GM19099 (cell line): ENCODE data around the gene ZMIZ2.

Experiments
- POLR2A ChIP-seq: IDR thresholded peaks from 3 replicates; pipeline ENCODE4 v1.6.1; 2011; ENCODE audit warnings: low read depth; ENCODE audit not compliant: insufficient read length; ENCODE audit errors: extremely low read depth

Gene ZMIZ2

GRCh38 chr7:44716205-44716604, 32.4 kb upstream of the ZMIZ2 start:
- no peak for TF ChIP-seq POLR2A

- TF ChIP-seq POLR2A, result no peak
These were observed 28.3 kb upstream of the ZMIZ2 start for GRCh38 chr7:44720301-44720700.

- no peak for TF ChIP-seq POLR2A
These were observed 24.4 kb upstream of the ZMIZ2 start for GRCh38 chr7:44724276-44724675.

DNA sequence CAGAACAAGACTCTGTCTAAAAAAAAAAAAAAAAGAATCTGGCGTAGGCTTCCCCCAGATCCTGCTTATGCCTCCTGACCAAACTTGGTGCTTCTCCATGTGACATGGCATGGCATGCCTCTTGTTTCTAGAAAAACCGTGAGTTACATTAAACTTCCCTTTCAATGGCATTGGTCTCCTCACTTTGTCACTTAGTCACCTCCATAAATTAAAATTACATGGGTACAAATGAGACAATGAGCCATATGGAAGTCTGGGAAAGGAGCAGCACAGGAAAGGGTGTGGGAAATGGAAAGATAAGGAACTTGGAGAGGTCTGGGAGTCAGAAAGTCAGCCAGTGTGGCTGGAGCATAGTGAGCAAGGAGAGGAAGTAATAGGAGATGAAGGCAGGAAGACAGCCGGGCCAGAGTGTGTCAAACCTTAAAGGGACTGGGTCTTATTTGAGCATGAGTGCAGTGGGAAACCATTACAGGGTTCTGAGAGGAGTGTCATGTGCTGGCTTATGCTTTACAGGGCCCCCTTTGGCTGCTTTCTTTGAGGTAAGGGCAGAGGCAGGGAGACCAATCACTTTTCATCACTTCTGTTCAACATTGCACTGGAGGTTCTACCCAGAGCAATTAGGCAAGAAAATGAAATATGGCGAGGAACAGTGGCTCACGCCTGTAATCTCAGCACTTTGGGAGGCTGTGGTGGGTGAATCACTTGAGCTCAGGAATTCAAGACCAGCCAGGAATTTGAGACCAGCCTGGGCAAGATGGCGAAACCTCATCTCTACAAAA, 21.3 kb upstream of the ZMIZ2 start:
- TF ChIP-seq POLR2A, result no peak

- TF ChIP-seq POLR2A, result no peak
These were observed 20.7 kb upstream of the ZMIZ2 start for GRCh38 chr7:44727937-44728262.

- no peak for TF ChIP-seq POLR2A
These were observed 18.6 kb upstream of the ZMIZ2 start for GRCh38 chr7:44729949-44730590.

GRCh38 chr7:44733708-44734481, 14.8 kb upstream of the ZMIZ2 start:
- no peak for TF ChIP-seq POLR2A

DNA sequence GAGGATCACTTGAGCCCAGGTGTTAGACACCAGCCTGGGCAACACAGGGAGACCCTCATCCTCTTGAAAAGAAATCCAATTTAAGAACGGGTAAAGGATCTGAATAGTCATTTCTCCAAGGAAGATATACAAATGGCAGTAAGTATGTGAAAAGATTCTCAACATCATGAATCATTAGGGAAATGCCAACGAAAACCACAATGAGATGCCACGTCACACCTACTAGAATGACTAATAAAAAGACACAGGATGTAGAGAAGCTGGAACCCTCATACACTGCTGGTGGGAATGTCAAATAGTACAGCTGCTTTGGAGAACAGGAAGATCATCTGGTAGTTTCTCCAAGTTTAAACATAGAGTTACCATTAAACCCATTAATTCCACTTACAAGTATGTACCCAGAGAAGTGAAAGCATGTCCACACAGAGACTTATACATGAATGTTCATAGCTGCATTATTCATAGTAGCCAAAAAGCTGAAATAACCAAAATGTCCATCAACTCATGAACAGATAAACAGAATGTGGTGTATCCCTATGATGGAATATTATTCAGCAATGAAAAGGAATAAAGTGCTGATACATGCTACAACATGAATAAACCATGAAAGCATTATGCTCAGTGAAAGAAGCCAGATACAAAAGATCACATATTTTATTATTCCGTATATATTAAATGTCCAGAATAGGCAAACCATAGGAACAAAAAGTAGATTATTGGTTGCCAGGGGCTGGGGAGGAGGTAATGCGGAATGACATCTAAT, 13.1 kb upstream of the ZMIZ2 start:
- no peak for TF ChIP-seq POLR2A

DNA sequence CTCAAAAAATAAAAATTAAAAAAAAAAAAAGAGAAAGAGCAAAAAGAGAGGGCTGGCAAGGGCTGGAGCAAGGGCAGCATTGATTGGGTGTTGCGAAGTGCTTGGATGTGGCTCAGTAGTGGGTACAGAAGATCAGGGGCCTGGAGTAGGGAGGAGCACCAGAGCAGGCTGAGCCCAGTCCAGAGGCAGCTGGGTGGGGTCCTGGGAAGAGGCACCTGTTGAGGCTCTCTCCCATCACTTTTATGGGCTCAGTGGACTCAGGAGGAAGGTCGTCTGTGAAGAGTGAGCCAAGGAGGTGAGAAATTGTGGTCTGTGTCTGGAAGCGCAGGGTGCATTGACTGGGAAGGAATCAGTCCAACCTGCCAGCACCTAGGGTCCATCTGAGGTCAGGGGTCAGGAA, 11.8 kb upstream of the ZMIZ2 start:
- no peak for TF ChIP-seq POLR2A

GRCh38 chr7:44738051-44738723, 10.5 kb upstream of the ZMIZ2 start:
- TF ChIP-seq POLR2A, result no peak

- no peak for TF ChIP-seq POLR2A
These were observed 9.6 kb upstream of the ZMIZ2 start for GRCh38 chr7:44738876-44739665.

- no peak for TF ChIP-seq POLR2A
These were observed 8.6 kb upstream of the ZMIZ2 start for GRCh38 chr7:44740055-44740454.

GRCh38 chr7:44743750-44744149, 4.9 kb upstream of the ZMIZ2 start:
- no peak for TF ChIP-seq POLR2A

GRCh38 chr7:44748948-44749731, 493 bp downstream of the ZMIZ2 start:
- no peak for TF ChIP-seq POLR2A

GRCh38 chr7:44749992-44750391, 1.3 kb downstream of the ZMIZ2 start:
- no peak for TF ChIP-seq POLR2A
